Measurements from ENCODE around the gene PPP1R16B.
A peak's percentile ranks its signal among the peaks of the same experiment; 100 is the strongest.
"Not testable (repeated sequence)": the region's sequence is repeated elsewhere in the genome, so short reads cannot be mapped to it uniquely, and the experiment has no call there.

Gene PPP1R16B

GRCh38 chr20:38951611-38952010, 146.1 kb downstream of the PPP1R16B start:
- H3K4me3 Mint-ChIP-seq, result no peak overlapping the region
- H3K4me1 Mint-ChIP-seq, result no peaks in the 10 kb centered on the region
- H3K27ac Mint-ChIP-seq, result peak overlapping the region; percentile 19
- CTCF ChIA-PET, result no interaction called here
- peaks cover 57% of the 10 kb centered on the region for H3K36me3 Mint-ChIP-seq
- no peaks in the 10 kb centered on the region for H3K27me3 Mint-ChIP-seq
- no peaks in the 10 kb centered on the region for H3K9me3 Mint-ChIP-seq
- no peak for DNase-seq

- Mint-ChIP-seq H3K4me3 (no peak overlapping the region), H3K36me3 (peaks cover 51% of the 10 kb centered on the region), H3K9me3 (no peaks in the 10 kb centered on the region), H3K4me1 (no peaks in the 10 kb centered on the region), H3K27ac (no peak overlapping the region), H3K27me3 (no peaks in the 10 kb centered on the region)
- CTCF ChIA-PET, result no interaction called here
- no peak for DNase-seq
Measured at GRCh38 chr20:38952153-38952552, 146.7 kb downstream of the PPP1R16B start.

- CTCF ChIA-PET, result interaction anchor here (1.0 kb wide), 1 partner anchor 95 kb away, joined by 3 read pairs; no protein-coding TSS in a partner anchor
- Mint-ChIP-seq H3K9me3 (no peaks in the 10 kb centered on the region), H3K27ac (no peak overlapping the region), H3K36me3 (peaks cover 37% of the 10 kb centered on the region), H3K27me3 (no peaks in the 10 kb centered on the region), H3K4me3 (no peak overlapping the region), H3K4me1 (no peaks in the 10 kb centered on the region)
- DNase-seq, result no peak
Measured at GRCh38 chr20:38953630-38954340, 148.3 kb downstream of the PPP1R16B start.

- no peak overlapping the region for H3K27ac Mint-ChIP-seq
Measured at GRCh38 chr20:38957235-38957876, 151.9 kb downstream of the PPP1R16B start.

DNA sequence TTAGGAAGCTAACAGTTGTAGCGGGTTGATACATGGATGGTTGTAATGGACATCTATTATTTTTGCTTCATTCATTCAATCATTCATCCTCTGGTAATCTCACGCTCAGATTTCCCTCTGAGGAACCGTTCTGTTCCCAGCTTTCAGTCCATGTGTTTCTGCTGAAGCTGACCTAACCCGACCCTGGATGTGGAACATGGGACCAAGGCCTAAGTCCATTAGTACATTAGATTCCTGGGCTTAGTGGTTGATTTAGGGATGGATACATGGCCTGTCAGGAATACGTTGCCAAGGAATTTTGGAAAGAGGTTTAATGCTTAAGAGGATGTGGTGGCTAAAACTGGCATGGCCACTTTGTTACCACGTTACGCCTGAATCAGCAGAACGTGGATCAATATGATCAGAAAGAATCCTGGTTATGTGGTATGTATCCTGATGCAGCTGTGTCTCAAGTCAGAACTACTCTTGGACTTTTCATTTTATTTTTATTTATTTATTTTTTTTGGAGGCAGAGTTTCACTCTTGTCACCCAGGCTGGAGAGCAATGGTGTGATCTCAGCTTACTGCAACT, 152.5 kb downstream of the PPP1R16B start:
- Mint-ChIP-seq H3K27ac (no peak overlapping the region), H3K36me3 (peaks cover 14% of the 10 kb centered on the region), H3K9me3 (no peaks in the 10 kb centered on the region), H3K27me3 (no peaks in the 10 kb centered on the region), H3K4me1 (peaks cover 19% of the 10 kb centered on the region), H3K4me3 (no peak overlapping the region)
- CTCF ChIA-PET, result interaction anchor here (0.7 kb wide), 1 partner anchor 91 kb away, joined by 3 read pairs; no protein-coding TSS in a partner anchor
- no peak for DNase-seq

More at GRCh38 chr20:38957235-38957876, 151.9 kb downstream of the PPP1R16B start:
- Mint-ChIP-seq H3K27me3 (no peaks in the 10 kb centered on the region), H3K4me3 (no peak overlapping the region), H3K9me3 (no peaks in the 10 kb centered on the region), H3K36me3 (peaks cover 16% of the 10 kb centered on the region), H3K4me1 (peaks cover 14% of the 10 kb centered on the region)
- CTCF ChIA-PET, result interaction anchor here (0.7 kb wide), 1 partner anchor 92 kb away, joined by 3 read pairs; no protein-coding TSS in a partner anchor
- DNase-seq, result no peak

GRCh38 chr20:38960187-38960687, 154.7 kb downstream of the PPP1R16B start:
- not testable (repeated sequence) for DNase-seq, H3K27me3 Mint-ChIP-seq, H3K4me3 Mint-ChIP-seq, H3K9me3 Mint-ChIP-seq, H3K27ac Mint-ChIP-seq, H3K36me3 Mint-ChIP-seq
- CTCF ChIA-PET, result interaction anchor here (3.5 kb wide), 1 partner anchor 89 kb away, joined by 16 read pairs; no protein-coding TSS in a partner anchor
- H3K4me1 Mint-ChIP-seq, result peaks cover 33% of the 10 kb centered on the region

GRCh38 chr20:38961530-38962043, 156.1 kb downstream of the PPP1R16B start:
- Mint-ChIP-seq H3K9me3 (no peaks in the 10 kb centered on the region), H3K4me3 (peak overlapping the region; percentile 96), H3K36me3 (peaks cover 2% of the 10 kb centered on the region), H3K27ac (peak overlapping the region; percentile 90), H3K4me1 (peaks cover 33% of the 10 kb centered on the region), H3K27me3 (no peaks in the 10 kb centered on the region)
- CTCF ChIA-PET, result interaction anchor here (0.9 to 3.5 kb wide), 10 partner anchors 25 to 316 kb away, joined by 3 to 16 read pairs (median 4); no protein-coding TSS in a partner anchor
- peak; percentile 38 for DNase-seq

- Mint-ChIP-seq H3K36me3 (peaks cover 2% of the 10 kb centered on the region), H3K4me3 (peak within 1 kb of the TSS; percentile 96), H3K4me1 (peaks cover 33% of the 10 kb centered on the region), H3K27ac (peak within 1 kb of the TSS; percentile 90), H3K9me3 (no peaks in the 10 kb centered on the region), H3K27me3 (no peaks in the 10 kb centered on the region)
- peak; percentile 99 for DNase-seq
- CTCF ChIA-PET, result interaction anchor here (0.8 to 3.5 kb wide), 13 partner anchors 9 to 317 kb away, joined by 3 to 16 read pairs (median 4); partner anchors contain the start of gene FAM83D
Measured at GRCh38 chr20:38962044-38962927, 156.8 kb downstream of the PPP1R16B start, which contains the start of gene DHX35. TSS of gene DHX35 (plus strand) at chr20:38962344. CDS start at chr20:38962368, 24 bp downstream.

DNA sequence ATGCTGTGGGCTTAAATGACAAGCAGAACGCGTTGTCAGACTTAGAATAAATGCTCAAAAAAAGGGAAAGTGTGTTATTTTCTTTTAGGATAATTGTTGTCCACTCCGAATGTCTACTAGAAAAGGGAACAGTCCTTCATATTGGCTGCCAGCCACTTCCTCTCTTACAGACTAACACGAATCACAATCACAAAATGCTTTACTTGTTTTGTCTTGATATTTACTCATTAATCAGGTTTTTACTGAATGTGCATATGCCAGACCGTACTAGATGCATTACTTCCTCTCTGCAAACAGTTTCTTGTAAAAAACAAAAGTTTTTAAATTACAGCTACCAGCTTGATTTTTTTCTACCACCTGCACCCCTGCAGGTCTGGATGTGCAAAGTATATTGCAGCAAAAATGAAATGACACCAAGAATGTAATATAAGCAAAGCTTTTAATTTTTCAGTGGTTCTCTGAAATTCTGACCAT, 157.5 kb downstream of the PPP1R16B start:
- peak overlapping the region; percentile 96 for H3K4me3 Mint-ChIP-seq
- H3K4me1 Mint-ChIP-seq, result peaks cover 33% of the 10 kb centered on the region
- H3K27ac Mint-ChIP-seq, result peak overlapping the region; percentile 89
- peaks cover 2% of the 10 kb centered on the region for H3K36me3 Mint-ChIP-seq
- no peaks in the 10 kb centered on the region for H3K27me3 Mint-ChIP-seq
- no peak for DNase-seq
- CTCF ChIA-PET, result interaction anchor here (1.1 to 3.5 kb wide), 10 partner anchors 24 to 232 kb away, joined by 3 to 16 read pairs (median 4); partner anchors contain the start of gene FAM83D
- no peaks in the 10 kb centered on the region for H3K9me3 Mint-ChIP-seq

DNA sequence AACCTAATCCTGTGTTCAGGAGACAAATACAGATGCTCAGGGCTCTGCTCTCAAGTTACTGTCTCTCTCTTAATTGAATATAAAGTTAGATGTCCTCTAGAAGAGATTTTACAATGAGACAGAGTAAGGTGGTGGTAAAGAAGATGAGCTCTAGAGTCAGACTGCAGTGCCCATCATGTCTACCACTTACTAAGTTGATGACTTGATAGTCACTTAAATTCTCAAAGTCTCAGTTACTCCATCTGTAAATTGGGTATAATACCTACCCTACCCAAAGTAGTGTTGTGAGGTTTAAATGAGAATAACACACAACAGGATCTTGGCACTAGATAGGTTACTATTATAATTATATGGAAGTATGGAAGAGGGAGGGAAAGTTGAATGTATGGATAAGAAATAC, 158.2 kb downstream of the PPP1R16B start:
- no peaks in the 10 kb centered on the region for H3K27me3 Mint-ChIP-seq

DNA sequence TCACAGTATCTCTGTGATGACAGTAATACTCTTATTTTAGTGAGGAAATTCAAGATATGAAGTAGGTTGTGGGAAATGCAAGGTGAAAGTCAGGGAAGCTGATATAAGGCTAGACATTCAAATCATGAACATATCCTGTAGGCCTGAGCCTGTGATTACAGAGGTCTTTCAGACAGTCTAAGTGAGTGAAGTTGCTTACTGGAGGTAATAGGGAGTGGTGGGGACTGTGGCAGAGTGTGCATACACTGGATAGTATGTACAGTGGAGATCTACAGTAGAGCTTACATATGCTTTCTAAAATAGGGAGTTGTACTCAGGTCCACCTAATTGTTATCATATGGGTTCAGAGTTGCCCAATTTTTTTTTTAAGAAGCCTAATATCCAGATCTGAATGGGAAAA, 159.8 kb downstream of the PPP1R16B start:
- Mint-ChIP-seq H3K27me3 (no peaks in the 10 kb centered on the region), H3K4me3 (no peak overlapping the region), H3K36me3 (peaks cover 4% of the 10 kb centered on the region), H3K4me1 (peaks cover 33% of the 10 kb centered on the region), H3K9me3 (no peaks in the 10 kb centered on the region), H3K27ac (peak overlapping the region; percentile 15)
- CTCF ChIA-PET, result interaction anchor here (0.8 to 1.6 kb wide), 2 partner anchors 16 to 33 kb away, joined by 3 to 4 read pairs; no protein-coding TSS in a partner anchor
- DNase-seq, result no peak

More for the DNA sequence above, 158.2 kb downstream of the PPP1R16B start:
- H3K27ac Mint-ChIP-seq, result no peak overlapping the region
- CTCF ChIA-PET, result interaction anchor here (1.8 to 3.5 kb wide), 4 partner anchors 33 to 118 kb away, joined by 4 to 16 read pairs (median 6); partner anchors contain the start of gene FAM83D
- no peak for DNase-seq
- no peaks in the 10 kb centered on the region for H3K9me3 Mint-ChIP-seq
- H3K4me1 Mint-ChIP-seq, result peaks cover 33% of the 10 kb centered on the region
- no peak overlapping the region for H3K4me3 Mint-ChIP-seq
- peaks cover 2% of the 10 kb centered on the region for H3K36me3 Mint-ChIP-seq

DNA sequence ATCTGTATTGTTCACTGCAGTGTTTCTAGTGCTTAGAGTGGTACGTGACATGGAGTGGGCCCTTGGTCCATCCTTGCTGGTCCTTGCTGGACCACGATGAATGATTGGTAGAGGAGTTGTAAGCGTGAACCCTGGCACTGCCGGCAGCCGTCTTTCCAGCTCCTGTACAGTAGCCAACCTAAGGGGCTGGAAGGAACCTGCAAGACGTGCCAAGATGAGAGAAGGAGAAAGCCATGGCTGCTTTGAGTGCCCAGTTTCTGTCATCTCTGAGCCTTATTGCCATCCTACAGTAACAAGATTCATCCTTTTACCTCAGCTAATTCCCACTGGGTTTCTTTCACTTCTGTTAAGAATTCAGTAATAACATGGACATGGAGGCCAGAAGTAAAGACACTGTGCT, 162.6 kb downstream of the PPP1R16B start:
- no peak for DNase-seq
- no peaks in the 10 kb centered on the region for H3K9me3 Mint-ChIP-seq
- CTCF ChIA-PET, result no interaction called here
- H3K4me1 Mint-ChIP-seq, result peaks cover 13% of the 10 kb centered on the region
- no peaks in the 10 kb centered on the region for H3K27me3 Mint-ChIP-seq
- H3K4me3 Mint-ChIP-seq, result no peak overlapping the region
- no peak overlapping the region for H3K27ac Mint-ChIP-seq
- H3K36me3 Mint-ChIP-seq, result peaks cover 11% of the 10 kb centered on the region

DNA sequence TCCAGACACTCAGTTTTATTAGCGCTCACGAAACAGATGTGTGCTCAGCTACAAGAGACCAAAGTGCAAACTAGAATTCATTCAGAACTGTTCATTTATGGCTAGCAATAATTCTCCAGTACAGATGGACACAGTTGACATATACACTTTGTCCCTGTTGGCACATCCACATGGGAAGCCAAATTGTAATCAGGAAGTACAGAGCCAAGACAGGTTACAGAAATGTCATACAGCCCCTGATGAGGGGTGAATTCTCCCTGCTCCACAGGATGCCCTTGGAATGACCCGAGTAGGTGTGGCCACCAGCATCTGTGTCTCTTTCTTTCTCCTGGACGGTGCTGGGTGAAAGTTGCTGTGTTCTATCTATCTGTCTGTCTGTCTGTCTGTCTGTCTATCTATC, 164.2 kb downstream of the PPP1R16B start:
- Mint-ChIP-seq H3K27me3 (no peaks in the 10 kb centered on the region), H3K9me3 (no peaks in the 10 kb centered on the region), H3K27ac (no peak overlapping the region), H3K4me1 (peaks cover 1% of the 10 kb centered on the region), H3K36me3 (peaks cover 12% of the 10 kb centered on the region), H3K4me3 (no peak overlapping the region)
- CTCF ChIA-PET, result no interaction called here
- DNase-seq, result no peak
